ENCODE data around the gene ARHGAP26. TPM values are rescaled to one million over a fixed set of nuclear protein-coding genes. Genes with fewer than 3 reads are reported as not detected.

ARHGAP26 gene
- total and polyA plus RNA-seq, 2 of the 4 experiments (the other 2 are of a cell fraction) = 0.54 to 0.56 TPM

DNA sequence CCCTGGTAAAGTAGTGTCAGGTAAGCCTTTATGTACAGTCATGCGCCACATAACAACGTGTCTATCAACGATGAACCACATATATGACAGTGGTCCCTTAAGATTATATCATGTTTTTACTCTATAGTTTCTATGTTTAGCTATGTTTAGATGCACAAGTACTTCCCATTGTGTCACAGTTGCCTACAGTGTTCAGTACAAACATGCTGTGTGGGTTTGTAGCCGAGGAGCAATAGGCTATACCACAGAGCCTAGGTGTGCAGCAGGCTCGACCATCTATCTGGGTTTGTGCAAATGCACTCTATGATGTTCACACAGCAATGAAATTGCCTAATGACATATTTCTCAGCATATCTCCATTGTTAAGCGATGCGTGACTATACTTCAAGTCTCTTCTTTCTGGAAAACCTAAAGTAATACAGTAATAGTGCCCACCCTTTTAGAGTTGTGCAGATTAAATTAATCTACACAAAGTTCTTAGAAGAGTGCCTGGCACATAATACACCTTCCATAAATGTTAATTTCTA is 295.9 kb downstream of the ARHGAP26 start:
- H4K5ac ChIP-seq (ENCODE audit: low read depth, low read length) = peak overlapping the region; percentile 79; the same call in 1 of the 2 replicates
- 100% methylated on average over 2 of the region's 7 CpGs; no CpG with 5 or more reads in 1 of the 2 experiments for WGBS, 2 experiments (ENCODE audit: extremely low coverage in 2 of 2, insufficient read length in 1 of 2)
- no peaks in the 10 kb centered on the region for H3K27me3 ChIP-seq (ENCODE audit: control insufficient read depth, insufficient read depth, low read length)
- peaks cover 30% of the 10 kb centered on the region for H3K9me1 ChIP-seq (ENCODE audit: insufficient read depth, low read length)
- no peak overlapping the region for H3K56ac ChIP-seq (ENCODE audit: extremely low read depth, insufficient read depth, low read length)
- BruUV-seq (replicated peaks) = no TSS peak
- POLR2A ChIA-PET (ENCODE audit: unreplicated experiment) = no interaction called here
- H3K23ac ChIP-seq (ENCODE audit: low read depth, low read length) = 0 out of 2 replicates have a peak overlapping the region, but pooled peaks have one; percentile 19
- H4K91ac ChIP-seq (ENCODE audit: insufficient read depth, low read depth, low read length) = peak overlapping the region; percentile 64
- TF ChIP-seq MAZ (IDR thresholded peaks at IDR 0.05; ENCODE audit: borderline replicate concordance, low read depth, low read length) = no peak
- no peak for TF ChIP-seq CHD1 (IDR thresholded peaks at IDR 0.05; ENCODE audit: low read depth, low read length)
- TF ChIP-seq, protein P1, sequence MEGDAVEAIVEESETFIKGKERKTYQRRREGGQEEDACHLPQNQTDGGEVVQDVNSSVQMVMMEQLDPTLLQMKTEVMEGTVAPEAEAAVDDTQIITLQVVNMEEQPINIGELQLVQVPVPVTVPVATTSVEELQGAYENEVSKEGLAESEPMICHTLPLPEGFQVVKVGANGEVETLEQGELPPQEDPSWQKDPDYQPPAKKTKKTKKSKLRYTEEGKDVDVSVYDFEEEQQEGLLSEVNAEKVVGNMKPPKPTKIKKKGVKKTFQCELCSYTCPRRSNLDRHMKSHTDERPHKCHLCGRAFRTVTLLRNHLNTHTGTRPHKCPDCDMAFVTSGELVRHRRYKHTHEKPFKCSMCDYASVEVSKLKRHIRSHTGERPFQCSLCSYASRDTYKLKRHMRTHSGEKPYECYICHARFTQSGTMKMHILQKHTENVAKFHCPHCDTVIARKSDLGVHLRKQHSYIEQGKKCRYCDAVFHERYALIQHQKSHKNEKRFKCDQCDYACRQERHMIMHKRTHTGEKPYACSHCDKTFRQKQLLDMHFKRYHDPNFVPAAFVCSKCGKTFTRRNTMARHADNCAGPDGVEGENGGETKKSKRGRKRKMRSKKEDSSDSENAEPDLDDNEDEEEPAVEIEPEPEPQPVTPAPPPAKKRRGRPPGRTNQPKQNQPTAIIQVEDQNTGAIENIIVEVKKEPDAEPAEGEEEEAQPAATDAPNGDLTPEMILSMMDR (conservative IDR thresholded peaks at IDR 0.05; ENCODE audit: low read depth, low read length) = no peak
- no peak for TF ChIP-seq MAFK (IDR thresholded peaks at IDR 0.05; ENCODE audit: low read depth, low read length)
- no peak for TF ChIP-seq RFX5 (IDR thresholded peaks at IDR 0.05; ENCODE audit: low read depth, low read length)
- TF ChIP-seq CEBPB (IDR thresholded peaks at IDR 0.05; ENCODE audit: low read depth, low read length) = no peak
- TF ChIP-seq MXI1 (IDR thresholded peaks at IDR 0.05; ENCODE audit: borderline replicate concordance, low read depth, low read length) = no peak
- no peak for TF ChIP-seq NFE2L2 (IDR thresholded peaks at IDR 0.05; ENCODE audit: low read depth, low read length)
- peak overlapping the region; percentile 88 for H3K18ac ChIP-seq (ENCODE audit: low read depth, low read length)
- H3K79me1 ChIP-seq (ENCODE audit: low read depth in 1 of 2, low read length in 2 of 2) = peaks cover 0 to 14% of the 10 kb centered on the region in 2 experiments; a peak in 2 of 4 replicates
- H2BK5ac ChIP-seq (ENCODE audit: low read depth, low read length, poor library complexity, severe bottlenecking) = no peak overlapping the region
- peak overlapping the region; percentile 95; the same call in 2 of the 3 replicates for H2BK15ac ChIP-seq (ENCODE audit: low read depth, low read length)
- DNase-seq (no peak), ATAC-seq (ENCODE audit: low read depth) (no peak)
- CTCF ChIA-PET = interaction anchor here (1.6 kb wide), 1 partner anchor 335 kb away, joined by 7 read pairs; no protein-coding TSS in a partner anchor
- H4K20me1 ChIP-seq (ENCODE audit: insufficient read depth, low read length) = no peaks in the 10 kb centered on the region
- H3K36me3 ChIP-seq (ENCODE audit: control insufficient read depth, insufficient read depth, low read length) = no peaks in the 10 kb centered on the region
- H2AFZ ChIP-seq (replicated peaks; ENCODE audit: low read length, poor library complexity) = no peak overlapping the region
- H3K4me1 ChIP-seq (ENCODE audit: control insufficient read depth, insufficient read depth, low read length) = peaks cover 34% of the 10 kb centered on the region
- intact Hi-C loops (cut with micrococcal nuclease) (no loop called here), dilution Hi-C loops (cut with HindIII; ENCODE audit: low sequenced_read_pairs, unreplicated experiment) (no loop called here), in situ Hi-C loops (cut with MboI; ENCODE audit: low sequenced_read_pairs) (no loop called here)
- peak overlapping the region; percentile 86 for H2AK5ac ChIP-seq (ENCODE audit: low read depth, low read length)
- H2BK120ac ChIP-seq (ENCODE audit: low read depth, low read length) = peak overlapping the region; percentile 97
- peak overlapping the region; percentile 79 for H3K4ac ChIP-seq (ENCODE audit: low read depth, low read length)
- no peak overlapping the region for H3K4me3 ChIP-seq (ENCODE audit: insufficient read depth, low read depth, low read length)
- H3K4me2 ChIP-seq (ENCODE audit: low read depth, low read length) = no peak overlapping the region
- peak overlapping the region; percentile 79; the same call in 1 of the 2 replicates for H2BK20ac ChIP-seq (ENCODE audit: low read depth, low read length)
- H3K27ac ChIP-seq (ENCODE audit: insufficient read depth, low read length) = no peak overlapping the region
- H3K14ac ChIP-seq (replicated peaks; ENCODE audit: low read depth, low read length) = peak overlapping the region; percentile 76; the same call in 1 of the 2 replicates
- H2AK9ac ChIP-seq (replicated peaks; ENCODE audit: low read depth, low read length, poor library complexity) = no peak overlapping the region
- no peaks in the 10 kb centered on the region for H3K9me3 ChIP-seq (ENCODE audit: control insufficient read depth, insufficient read depth, low read length)
- no peak overlapping the region for H3K9ac ChIP-seq (ENCODE audit: low read depth, low read length)
- peak overlapping the region; percentile 13 to 75; a peak in 2 of 4 replicates for H4K8ac ChIP-seq (ENCODE audit: low read depth in 2 of 2, low read length in 2 of 2)
